ENCODE results near the gene ZFP92. TPM values are rescaled to one million over a fixed set of nuclear protein-coding genes. Genes with fewer than 3 reads are reported as not detected.

The ZFP92 gene
- total RNA-seq, 4 donors from 2014 or later = 0.26 to 2.4 (median 0.88) TPM

GRCh38 chrX:153430796-153431195 is 19.5 kb downstream of the ZFP92 start:
- H3K4me3 ChIP-seq = no peak overlapping the region
- no peak for DNase-seq
- no peaks in the 10 kb centered on the region for H3K36me3 ChIP-seq
- intact Hi-C loops (cut with DNase I; ENCODE audit: low total_unique reads) = no loop called here
- TF ChIP-seq POLR2A (IDR thresholded peaks at IDR 0.05) = no peak
- TF ChIP-seq CTCF (IDR thresholded peaks at IDR 0.05) = no peak
- no peaks in the 10 kb centered on the region for H3K4me1 ChIP-seq
- no peaks in the 10 kb centered on the region for H3K9me3 ChIP-seq
- no peak overlapping the region for H3K27ac ChIP-seq
- H3K27me3 ChIP-seq = no peaks in the 10 kb centered on the region

GRCh38 chrX:153433161-153433680 is 21.9 kb downstream of the ZFP92 start:
- TF ChIP-seq CTCF (IDR thresholded peaks at IDR 0.05) = no peak
- TF ChIP-seq POLR2A (IDR thresholded peaks at IDR 0.05) = no peak
- intact Hi-C loops (cut with DNase I; ENCODE audit: low total_unique reads) = no loop called here
- Histone ChIP-seq H3K27ac (no peak overlapping the region), H3K4me1 (no peaks in the 10 kb centered on the region), H3K36me3 (no peaks in the 10 kb centered on the region), H3K4me3 (no peak overlapping the region), H3K9me3 (no peaks in the 10 kb centered on the region), H3K27me3 (no peaks in the 10 kb centered on the region)
- DNase-seq = no peak

- Histone ChIP-seq H3K4me1 (no peaks in the 10 kb centered on the region), H3K4me3 (no peak overlapping the region), H3K36me3 (no peaks in the 10 kb centered on the region), H3K27me3 (no peaks in the 10 kb centered on the region), H3K9me3 (no peaks in the 10 kb centered on the region), H3K27ac (no peak overlapping the region)
- intact Hi-C loops (cut with DNase I; ENCODE audit: low total_unique reads) = no loop called here
- TF ChIP-seq CTCF (IDR thresholded peaks at IDR 0.05) = no peak
- TF ChIP-seq POLR2A (IDR thresholded peaks at IDR 0.05) = no peak
- no peak for DNase-seq
Observed at GRCh38 chrX:153433781-153434285, 22.6 kb downstream of the ZFP92 start.

- DNase-seq = no peak
- Histone ChIP-seq H3K27ac (no peak overlapping the region), H3K4me1 (no peaks in the 10 kb centered on the region), H3K36me3 (no peaks in the 10 kb centered on the region), H3K9me3 (no peaks in the 10 kb centered on the region), H3K27me3 (no peaks in the 10 kb centered on the region), H3K4me3 (no peak overlapping the region)
- TF ChIP-seq CTCF (IDR thresholded peaks at IDR 0.05) (no peak), POLR2A (IDR thresholded peaks at IDR 0.05) (no peak)
- intact Hi-C loops (cut with DNase I; ENCODE audit: low total_unique reads) = no loop called here
Observed at GRCh38 chrX:153434801-153435200, 23.5 kb downstream of the ZFP92 start.

- Histone ChIP-seq H3K9me3 (no peaks in the 10 kb centered on the region), H3K36me3 (no peaks in the 10 kb centered on the region), H3K4me1 (no peaks in the 10 kb centered on the region), H3K4me3 (no peak overlapping the region), H3K27me3 (peaks cover 0 to 3% of the 10 kb centered on the region in 2 donors), H3K27ac (no peak overlapping the region)
- no peak for TF ChIP-seq POLR2A (IDR thresholded peaks at IDR 0.05)
- TF ChIP-seq CTCF (IDR thresholded peaks at IDR 0.05) = no peak
- no peak for DNase-seq
- intact Hi-C loops (cut with DNase I; ENCODE audit: low total_unique reads) = no loop called here
Observed at GRCh38 chrX:153435845-153436244, 24.6 kb downstream of the ZFP92 start.
